Neutrophil (primary cell): Measurements from ENCODE around the gene RTN1.

Experiments
- H3K27ac ChIP-seq: fragments of 200-600 bp; sonication (generic); 2 replicates; pipeline ENCODE4 v1.5.1; 2016; ENCODE audit warnings: mild to moderate bottlenecking, moderate library complexity
- H3K27me3 ChIP-seq: fragments of 200-600 bp; sonication (generic); 2 replicates; pipeline ENCODE4 v1.6.0; 2016; ENCODE audit warnings: mild to moderate bottlenecking
- H3K36me3 ChIP-seq: fragments of 200-600 bp; sonication (generic); 2 replicates; pipeline ENCODE4 v1.5.1; 2017
- H3K4me1 ChIP-seq, 2 experiments: fragments of 200-600 bp in 1 of 2; sonication (generic) in 1 of 2; 1 replicate in 1 of 2; 2 replicates in 1 of 2; pipeline versions ENCODE4 v1.5.1 to v1.6.1; 2013 to 2016; ENCODE audit warnings: low read depth in 1 of 2, low read length in 1 of 2, mild to moderate bottlenecking in 1 of 2, moderate library complexity in 1 of 2; ENCODE audit not compliant: control insufficient read depth in 1 of 2, insufficient read depth in 1 of 2
- H3K4me3 ChIP-seq, 2 experiments: fragments of 200-600 bp in 1 of 2; sonication (generic) in 1 of 2; 1 replicate in 1 of 2; 2 replicates in 1 of 2; pipeline ENCODE4 v1.5.1; 2013 to 2016; ENCODE audit warnings: low read depth in 1 of 2, low read length in 1 of 2, mild to moderate bottlenecking in 1 of 2, moderate library complexity in 1 of 2
- H3K9me3 ChIP-seq: fragments of 200-600 bp; sonication (generic); 2 replicates; pipeline ENCODE4 v1.5.1; 2016
- CTCF ChIP-seq: fragments of 200-600 bp; sonication (generic); IDR thresholded peaks from 2 replicates; pipeline ENCODE4 v1.5.1; 2016; ENCODE audit warnings: antibody characterized with exemption

RTN1 gene

GRCh38 chr14:59769586-59769985 lies 101.0 kb downstream of the RTN1 start:
- H3K27me3 ChIP-seq, result no peaks in the 10 kb centered on the region
- peak overlapping the region; percentile 22 for H3K27ac ChIP-seq
- H3K4me1 ChIP-seq, result peaks cover 35% of the 10 kb centered on the region in 2 experiments
- H3K9me3 ChIP-seq, result no peaks in the 10 kb centered on the region
- H3K36me3 ChIP-seq, result no peaks in the 10 kb centered on the region
- no peak overlapping the region for H3K4me3 ChIP-seq
- TF ChIP-seq CTCF, result no peak

- Histone ChIP-seq H3K36me3 (no peaks in the 10 kb centered on the region), H3K27ac (no peak overlapping the region), H3K4me3 (no peak overlapping the region), H3K27me3 (no peaks in the 10 kb centered on the region), H3K9me3 (no peaks in the 10 kb centered on the region), H3K4me1 (peaks cover 35% of the 10 kb centered on the region in 2 experiments)
- no peak for TF ChIP-seq CTCF
These were observed 101.7 kb downstream of the RTN1 start for GRCh38 chr14:59768855-59769375.

GRCh38 chr14:59761851-59762250 lies 108.7 kb downstream of the RTN1 start:
- Histone ChIP-seq H3K27me3 (no peaks in the 10 kb centered on the region), H3K27ac (no peak overlapping the region), H3K9me3 (no peaks in the 10 kb centered on the region), H3K4me1 (no peaks in the 10 kb centered on the region), H3K4me3 (no peak overlapping the region), H3K36me3 (no peaks in the 10 kb centered on the region)
- TF ChIP-seq CTCF, result no peak

- no peak for TF ChIP-seq CTCF
- no peaks in the 10 kb centered on the region for H3K27me3 ChIP-seq
- H3K36me3 ChIP-seq, result no peaks in the 10 kb centered on the region
- H3K27ac ChIP-seq, result no peak overlapping the region
- peaks cover 0 to 4% of the 10 kb centered on the region in 2 experiments for H3K4me1 ChIP-seq
- H3K4me3 ChIP-seq, result no peak overlapping the region
- no peaks in the 10 kb centered on the region for H3K9me3 ChIP-seq
These were observed 115.0 kb downstream of the RTN1 start for GRCh38 chr14:59755409-59756135.

GRCh38 chr14:59754256-59754655 lies 116.3 kb downstream of the RTN1 start:
- no peak overlapping the region for H3K4me3 ChIP-seq
- H3K4me1 ChIP-seq, result peaks cover 0 to 4% of the 10 kb centered on the region in 2 experiments
- H3K27ac ChIP-seq, result no peak overlapping the region
- H3K36me3 ChIP-seq, result no peaks in the 10 kb centered on the region
- H3K27me3 ChIP-seq, result no peaks in the 10 kb centered on the region
- H3K9me3 ChIP-seq, result no peaks in the 10 kb centered on the region
- TF ChIP-seq CTCF, result no peak
